LNCaP clone FGC (cell line): Measurements from ENCODE around the gene ATP11C.

Experiments
- DNase-seq: peaks from one replicate; pipeline ENCODE4 v3.0.0-alpha.2; 2011; ENCODE audit warnings: low read depth
- H3K4me3 ChIP-seq: 2 replicates; pipeline ENCODE4 v1.5.1; 2011; ENCODE audit warnings: mild to moderate bottlenecking, low read depth, low read length, control low read depth
- CTCF ChIP-seq: IDR thresholded peaks from 2 replicates; pipeline ENCODE4 v1.5.1; 2012; ENCODE audit warnings: mild to moderate bottlenecking; ENCODE audit not compliant: control insufficient read depth, insufficient read depth; ENCODE audit errors: extremely low read depth

ATP11C gene

GRCh38 chrX:139890991-139891700 is 41.7 kb downstream of the ATP11C start:
- no peak for TF ChIP-seq CTCF
- H3K4me3 ChIP-seq: no peak overlapping the region
- no peak for DNase-seq

- H3K4me3 ChIP-seq: no peak overlapping the region
- DNase-seq: no peak
- TF ChIP-seq CTCF: no peak
Observed at GRCh38 chrX:139889760-139890159, 43.1 kb downstream of the ATP11C start.

- DNase-seq: no peak
- no peak for TF ChIP-seq CTCF
- H3K4me3 ChIP-seq: no peak overlapping the region
Observed at GRCh38 chrX:139883984-139884383, 48.9 kb downstream of the ATP11C start.

GRCh38 chrX:139882299-139882698 is 50.6 kb downstream of the ATP11C start:
- H3K4me3 ChIP-seq: no peak overlapping the region
- DNase-seq: no peak
- no peak for TF ChIP-seq CTCF

- DNase-seq: no peak
Observed at GRCh38 chrX:139881572-139881971, 51.3 kb downstream of the ATP11C start.

GRCh38 chrX:139881130-139881529 is 51.7 kb downstream of the ATP11C start:
- no peak for TF ChIP-seq CTCF
- no peak for DNase-seq
- H3K4me3 ChIP-seq: no peak overlapping the region

More at GRCh38 chrX:139881572-139881971, 51.3 kb downstream of the ATP11C start:
- no peak overlapping the region for H3K4me3 ChIP-seq
- no peak for TF ChIP-seq CTCF
